PFSK-1 (cell line): ENCODE measurements around the gene CPA1.

ENCODE experiments used
- FOXP2 ChIP-seq: optimal IDR thresholded peaks from 2 replicates; pipeline ENCODE3; 2011; ENCODE audit warnings: borderline replicate concordance, control low read depth, inconsistent platforms; ENCODE audit not compliant: insufficient read depth; ENCODE audit errors: extremely low read length, extremely low read depth
- POLR2AphosphoS5 ChIP-seq: IDR thresholded peaks from 2 replicates; pipeline ENCODE4 v1.6.1; 2012; ENCODE audit warnings: low read depth, mild to moderate bottlenecking, control low read depth, low read length, moderate library complexity
- SIN3A ChIP-seq: IDR thresholded peaks from 2 replicates; pipeline ENCODE4 v1.6.1; 2012; ENCODE audit warnings: mild to moderate bottlenecking, low read length, moderate library complexity, borderline replicate concordance; ENCODE audit not compliant: insufficient read depth
- TAF1 ChIP-seq: IDR thresholded peaks from 2 replicates; pipeline ENCODE4 v1.6.1; 2012; ENCODE audit warnings: low read length, control low read depth, borderline replicate concordance; ENCODE audit not compliant: insufficient read depth
- TF ChIP-seq, protein P1 (sequence below), 2 experiments: IDR thresholded peaks; 2 replicates each; pipeline versions ENCODE4 v1.6.1 to v1.8.0; 2011 to 2012; ENCODE audit warnings: low read depth in 2 of 2, low read length in 2 of 2, control low read depth in 1 of 2, inconsistent platforms in 1 of 2, mild to moderate bottlenecking in 1 of 2, moderate library complexity in 1 of 2; ENCODE audit not compliant: insufficient read depth in 1 of 2

The CPA1 gene

DNA sequence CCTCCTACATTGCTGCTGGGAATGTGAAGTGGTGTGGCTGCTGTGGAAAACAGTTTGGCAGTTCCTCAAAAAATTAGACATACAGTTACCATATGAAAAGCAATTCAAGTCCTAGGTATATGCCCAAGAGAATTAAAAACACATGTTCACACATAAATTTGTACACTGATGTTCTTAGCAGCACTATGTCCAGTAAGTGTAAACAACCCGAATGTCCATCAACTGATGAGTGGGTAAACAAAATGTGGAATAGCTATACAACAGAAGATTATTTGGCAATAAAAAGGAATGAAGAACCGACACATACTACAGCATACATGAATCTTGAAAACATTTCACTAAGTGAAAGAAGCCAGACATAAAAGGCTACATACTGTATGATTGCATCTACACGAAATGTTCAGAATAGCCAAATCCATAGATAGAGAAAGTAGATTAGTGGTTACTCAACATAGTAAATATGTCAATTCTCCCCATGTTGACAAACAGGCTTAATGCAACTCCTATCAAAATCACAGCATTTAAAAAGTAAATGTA is 43.3 kb downstream of the CPA1 start:
- TF ChIP-seq, protein P1, sequence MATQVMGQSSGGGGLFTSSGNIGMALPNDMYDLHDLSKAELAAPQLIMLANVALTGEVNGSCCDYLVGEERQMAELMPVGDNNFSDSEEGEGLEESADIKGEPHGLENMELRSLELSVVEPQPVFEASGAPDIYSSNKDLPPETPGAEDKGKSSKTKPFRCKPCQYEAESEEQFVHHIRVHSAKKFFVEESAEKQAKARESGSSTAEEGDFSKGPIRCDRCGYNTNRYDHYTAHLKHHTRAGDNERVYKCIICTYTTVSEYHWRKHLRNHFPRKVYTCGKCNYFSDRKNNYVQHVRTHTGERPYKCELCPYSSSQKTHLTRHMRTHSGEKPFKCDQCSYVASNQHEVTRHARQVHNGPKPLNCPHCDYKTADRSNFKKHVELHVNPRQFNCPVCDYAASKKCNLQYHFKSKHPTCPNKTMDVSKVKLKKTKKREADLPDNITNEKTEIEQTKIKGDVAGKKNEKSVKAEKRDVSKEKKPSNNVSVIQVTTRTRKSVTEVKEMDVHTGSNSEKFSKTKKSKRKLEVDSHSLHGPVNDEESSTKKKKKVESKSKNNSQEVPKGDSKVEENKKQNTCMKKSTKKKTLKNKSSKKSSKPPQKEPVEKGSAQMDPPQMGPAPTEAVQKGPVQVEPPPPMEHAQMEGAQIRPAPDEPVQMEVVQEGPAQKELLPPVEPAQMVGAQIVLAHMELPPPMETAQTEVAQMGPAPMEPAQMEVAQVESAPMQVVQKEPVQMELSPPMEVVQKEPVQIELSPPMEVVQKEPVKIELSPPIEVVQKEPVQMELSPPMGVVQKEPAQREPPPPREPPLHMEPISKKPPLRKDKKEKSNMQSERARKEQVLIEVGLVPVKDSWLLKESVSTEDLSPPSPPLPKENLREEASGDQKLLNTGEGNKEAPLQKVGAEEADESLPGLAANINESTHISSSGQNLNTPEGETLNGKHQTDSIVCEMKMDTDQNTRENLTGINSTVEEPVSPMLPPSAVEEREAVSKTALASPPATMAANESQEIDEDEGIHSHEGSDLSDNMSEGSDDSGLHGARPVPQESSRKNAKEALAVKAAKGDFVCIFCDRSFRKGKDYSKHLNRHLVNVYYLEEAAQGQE (IDR thresholded peaks at IDR 0.05; ENCODE audit: insufficient read depth in 1 of 2, low read depth in 2 of 2, low read length in 2 of 2), result no peak
- no peak for TF ChIP-seq TAF1
- TF ChIP-seq POLR2AphosphoS5, result no peak
- no peak for TF ChIP-seq SIN3A
- TF ChIP-seq FOXP2, result no peak

DNA sequence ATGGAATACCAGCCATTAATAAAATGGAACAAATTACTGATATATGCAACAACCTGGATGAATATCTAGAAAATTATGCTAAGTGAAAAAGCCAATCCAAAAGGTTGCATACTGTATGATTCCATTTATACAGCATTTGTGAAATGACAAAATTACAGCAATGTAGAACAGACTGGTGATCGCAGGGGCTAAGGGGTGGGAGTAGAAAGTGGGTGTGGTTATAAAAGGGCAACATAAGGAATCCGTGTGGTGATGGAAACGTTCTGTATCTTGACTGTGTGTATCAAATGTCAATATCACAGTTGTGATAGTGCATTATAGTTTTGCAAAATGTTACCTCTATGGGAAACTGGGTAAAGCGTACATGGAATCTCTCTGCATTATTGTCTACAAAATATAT is 45.5 kb downstream of the CPA1 start:
- TF ChIP-seq FOXP2, result no peak
- TF ChIP-seq, protein P1 (IDR thresholded peaks at IDR 0.05; ENCODE audit: insufficient read depth in 1 of 2, low read depth in 2 of 2, low read length in 2 of 2), result no peak
- no peak for TF ChIP-seq SIN3A
- no peak for TF ChIP-seq TAF1
- no peak for TF ChIP-seq POLR2AphosphoS5

DNA sequence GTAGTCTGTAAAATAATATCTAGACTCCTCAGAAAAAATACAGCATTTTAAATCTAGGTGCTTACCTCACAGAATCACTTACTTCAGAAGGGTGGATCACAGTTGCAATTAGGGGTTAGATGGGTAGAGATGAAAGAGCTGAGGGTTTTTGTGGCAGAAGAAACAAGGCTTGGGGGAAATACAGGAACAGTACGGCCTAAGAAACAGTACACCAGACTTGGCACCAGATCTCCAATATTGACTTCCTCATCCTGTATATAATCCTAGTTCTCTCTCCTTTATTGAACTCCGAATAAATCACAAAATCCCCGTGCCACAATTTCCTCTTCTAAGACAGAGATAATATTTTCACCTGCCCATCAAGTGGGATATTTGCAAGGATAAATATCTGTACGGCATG is 46.3 kb downstream of the CPA1 start:
- TF ChIP-seq POLR2AphosphoS5 (no peak), TAF1 (no peak), FOXP2 (no peak), SIN3A (no peak)
- TF ChIP-seq, protein P1 (IDR thresholded peaks at IDR 0.05; ENCODE audit: insufficient read depth in 1 of 2, low read depth in 2 of 2, low read length in 2 of 2), result no peak

DNA sequence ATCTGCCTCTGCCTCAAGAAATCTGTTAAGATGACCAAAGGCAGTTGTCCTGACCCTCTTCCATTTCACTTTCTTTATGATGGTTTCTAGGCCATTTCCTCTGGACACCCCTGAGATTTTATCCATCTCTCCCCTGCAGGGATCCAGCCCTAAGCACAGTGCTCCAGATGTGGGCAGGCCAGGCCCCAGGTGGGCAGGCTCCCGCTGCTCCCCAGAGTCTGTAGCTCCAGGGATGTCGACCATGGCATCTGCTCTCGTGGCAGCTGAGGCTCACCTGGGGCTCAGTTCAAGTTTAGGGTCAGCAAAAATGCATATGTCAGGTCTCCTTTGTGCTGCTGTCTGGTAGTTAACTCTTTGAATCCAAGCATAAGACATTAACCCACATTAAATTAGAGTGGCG is 48.7 kb downstream of the CPA1 start:
- no peak for TF ChIP-seq POLR2AphosphoS5
- TF ChIP-seq SIN3A, result no peak
- TF ChIP-seq, protein P1 (IDR thresholded peaks at IDR 0.05; ENCODE audit: insufficient read depth in 1 of 2, low read depth in 2 of 2, low read length in 2 of 2), result no peak
- no peak for TF ChIP-seq FOXP2
- no peak for TF ChIP-seq TAF1

DNA sequence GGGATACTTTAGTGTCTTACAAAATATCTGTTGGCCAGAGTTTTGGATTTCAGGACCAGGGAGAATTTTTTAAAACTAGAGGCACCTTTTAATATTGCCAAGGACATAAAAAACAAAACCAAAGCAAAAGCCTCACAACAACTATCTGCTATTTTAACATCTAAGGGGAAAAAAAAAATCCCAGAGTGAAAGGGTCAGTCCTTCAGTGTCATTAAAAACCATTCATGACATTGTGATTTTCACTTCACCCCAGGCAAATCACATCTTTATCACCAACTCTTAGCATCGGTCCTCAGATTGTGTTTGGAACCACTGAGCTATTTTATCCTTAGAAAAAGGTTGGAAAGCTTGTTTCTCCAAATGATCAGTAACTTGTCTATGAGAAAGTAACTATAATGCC is 49.8 kb downstream of the CPA1 start:
- no peak for TF ChIP-seq TAF1
- no peak for TF ChIP-seq POLR2AphosphoS5
